ENCODE data around the gene NOX5. TPM values are rescaled to one million over a fixed set of nuclear protein-coding genes. Genes with fewer than 3 reads are reported as not detected.

The NOX5 gene
- polyA plus RNA-seq, 2 of the 4 experiments (the other 2 are of a cell fraction), result 0.19 to 0.22 TPM

DNA sequence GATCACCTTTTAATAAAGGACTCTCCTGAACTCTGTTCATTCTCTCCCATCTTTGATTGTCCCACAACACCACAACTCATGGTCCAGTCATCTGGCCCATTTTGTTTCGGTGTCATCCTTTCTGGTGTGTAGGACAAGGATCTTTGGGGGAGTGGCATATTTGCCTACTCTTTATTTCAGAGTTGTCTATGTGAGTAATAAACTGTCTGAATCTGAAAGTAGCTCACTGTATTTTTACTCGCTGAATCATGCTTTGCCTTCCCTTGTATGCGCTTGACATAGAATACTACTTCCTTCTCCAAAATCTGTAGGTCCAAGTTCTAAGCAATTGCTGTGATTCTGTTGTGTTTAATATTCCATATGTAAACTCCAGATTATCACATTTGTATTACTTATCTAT is 29.9 kb upstream of the NOX5 start:
- Histone ChIP-seq H3K4me2 (no peak overlapping the region), H3K9me3 (no peaks in the 10 kb centered on the region), H3K4me1 (no peaks in the 10 kb centered on the region), H3K4me3 (no peak overlapping the region), H3K27ac (no peak overlapping the region)
- TF ChIP-seq MAFK (IDR thresholded peaks at IDR 0.05; ENCODE audit: partially characterized antibody) (no peak), NFE2L2 (conservative IDR thresholded peaks at IDR 0.05; ENCODE audit: low read length) (no peak), RARB (CRISPR knock-in tag; IDR thresholded peaks at IDR 0.05) (no peak), E2F6 (IDR thresholded peaks at IDR 0.05; ENCODE audit: borderline replicate concordance, low read depth) (no peak)
- TF ChIP-seq, protein P1, sequence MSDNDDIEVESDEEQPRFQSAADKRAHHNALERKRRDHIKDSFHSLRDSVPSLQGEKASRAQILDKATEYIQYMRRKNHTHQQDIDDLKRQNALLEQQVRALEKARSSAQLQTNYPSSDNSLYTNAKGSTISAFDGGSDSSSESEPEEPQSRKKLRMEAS (IDR thresholded peaks at IDR 0.05), result no peak
- ATAC-seq (no peak), FAIRE-seq (no peak), DNase-seq (ENCODE audit: low read depth in 1 of 2, low spot score in 1 of 2) (no peak)
- POLR2A ChIA-PET, result no interaction called here
- CTCF ChIA-PET, result interaction anchor here (0.6 to 1.2 kb wide), 2 partner anchors 51 to 59 kb away, joined by 3 to 4 read pairs; no protein-coding TSS in a partner anchor
- 75% methylated on average over 3 of the region's 3 CpGs for WGBS (ENCODE audit: missing lambda C conversion rate)

DNA sequence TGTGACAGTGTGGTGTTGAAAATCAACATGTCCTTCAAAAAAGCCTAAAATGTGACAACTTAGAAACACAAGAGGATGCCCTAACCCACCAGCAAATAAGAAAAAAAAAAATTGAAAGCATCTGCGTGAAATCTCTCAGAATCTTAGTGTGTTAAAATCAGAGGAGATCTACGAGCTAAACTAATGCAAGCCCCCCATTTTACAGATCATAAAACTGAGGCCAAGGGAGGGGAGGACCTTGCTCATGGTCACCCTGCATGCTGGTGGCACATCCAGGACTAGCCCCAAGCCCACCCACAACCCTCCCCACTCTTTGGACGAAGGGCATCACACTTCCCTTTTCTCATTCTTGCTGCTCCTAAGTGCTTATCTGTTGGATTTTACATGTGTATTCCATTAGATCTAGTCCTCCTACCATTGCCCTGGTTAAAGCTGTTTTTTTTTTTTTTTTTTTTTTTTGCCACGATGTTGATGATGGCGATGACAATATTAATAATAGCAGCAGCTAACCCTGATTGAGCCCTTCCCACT is 29.1 kb upstream of the NOX5 start:
- no peak overlapping the region for H3K27ac ChIP-seq
- CTCF ChIA-PET, result interaction anchor here (0.6 to 2.0 kb wide), 6 partner anchors 10 to 831 kb away, joined by 3 to 5 read pairs (median 4); no protein-coding TSS in a partner anchor
- no peak for FAIRE-seq
- no peak for DNase-seq (ENCODE audit: low read depth in 1 of 2, low spot score in 1 of 2)
- TF ChIP-seq HDAC2 (IDR thresholded peaks at IDR 0.05) (no peak), TFCP2L1 (CRISPR knock-in tag; IDR thresholded peaks at IDR 0.05) (no peak), HMGXB4 (CRISPR knock-in tag; IDR thresholded peaks at IDR 0.05; ENCODE audit: borderline replicate concordance) (no peak), ESRRA (IDR thresholded peaks at IDR 0.05; ENCODE audit: borderline replicate concordance, low read length) (no peak), ZSCAN20 (CRISPR knock-in tag; IDR thresholded peaks at IDR 0.05) (no peak), RCOR1 (IDR thresholded peaks at IDR 0.05; ENCODE audit: low read depth, low read length) (no peak), CHD4 (IDR thresholded peaks at IDR 0.05; ENCODE audit: borderline replicate concordance) (no peak), MYC (IDR thresholded peaks at IDR 0.05; ENCODE audit: borderline replicate concordance, low read length) (no peak), FOSB (CRISPR knock-in tag; IDR thresholded peaks at IDR 0.05) (no peak), CEBPB (IDR thresholded peaks at IDR 0.05) (no peak), RAD21 (conservative IDR thresholded peaks at IDR 0.05 in 1 of 2, IDR thresholded peaks at IDR 0.05 in 1 of 2) (no peak), ZNF302 (CRISPR knock-in tag; IDR thresholded peaks at IDR 0.05) (no peak), RFX5 (IDR thresholded peaks at IDR 0.05) (no peak), BHLHE40 (IDR thresholded peaks at IDR 0.05; ENCODE audit: low read depth, low read length) (no peak), FOSL2 (IDR thresholded peaks at IDR 0.05) (no peak), FOSL2 (CRISPR knock-in tag; IDR thresholded peaks at IDR 0.05) (no peak)
- TF ChIP-seq, protein P2, sequence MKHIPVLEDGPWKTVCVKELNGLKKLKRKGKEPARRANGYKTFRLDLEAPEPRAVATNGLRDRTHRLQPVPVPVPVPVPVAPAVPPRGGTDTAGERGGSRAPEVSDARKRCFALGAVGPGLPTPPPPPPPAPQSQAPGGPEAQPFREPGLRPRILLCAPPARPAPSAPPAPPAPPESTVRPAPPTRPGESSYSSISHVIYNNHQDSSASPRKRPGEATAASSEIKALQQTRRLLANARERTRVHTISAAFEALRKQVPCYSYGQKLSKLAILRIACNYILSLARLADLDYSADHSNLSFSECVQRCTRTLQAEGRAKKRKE (CRISPR knock-in tag; IDR thresholded peaks at IDR 0.05; ENCODE audit: low read depth), result no peak
- ATAC-seq, result no peak
- H3K4me2 ChIP-seq, result no peak overlapping the region
- H3K9me3 ChIP-seq, result no peaks in the 10 kb centered on the region
- H3K4me3 ChIP-seq, result no peak overlapping the region
- 63% methylated on average over 5 of the region's 5 CpGs for WGBS (ENCODE audit: missing lambda C conversion rate)
- no peaks in the 10 kb centered on the region for H3K4me1 ChIP-seq
- POLR2A ChIA-PET, result no interaction called here

DNA sequence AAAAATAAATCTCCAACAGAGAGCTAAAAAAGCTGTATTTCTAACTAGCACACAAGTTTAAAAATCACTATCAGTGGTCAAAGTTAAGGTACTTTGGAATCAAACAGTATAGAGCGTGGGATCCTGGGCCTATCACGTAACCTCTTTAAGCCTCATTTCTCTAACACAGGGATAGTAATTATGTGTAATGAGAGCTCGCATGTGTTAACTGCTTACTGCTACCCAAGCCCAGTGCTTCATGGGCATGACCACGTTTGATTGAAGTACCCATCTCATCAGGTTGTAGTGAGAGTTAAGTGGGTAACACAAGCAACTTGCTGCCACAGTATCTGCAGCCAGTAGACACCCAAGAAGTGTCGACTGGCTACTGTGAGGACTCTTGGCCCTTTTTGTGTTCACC is 28.2 kb upstream of the NOX5 start:
- CTCF ChIA-PET, result interaction anchor here (1.1 to 2.0 kb wide), 4 partner anchors 10 to 62 kb away, joined by 3 to 4 read pairs (median 3); no protein-coding TSS in a partner anchor
- TF ChIP-seq RARB (CRISPR knock-in tag; IDR thresholded peaks at IDR 0.05), result no peak
- no peak for TF ChIP-seq SMC3 (IDR thresholded peaks at IDR 0.05)
- TF ChIP-seq RAD21 (conservative IDR thresholded peaks at IDR 0.05 in 1 of 2, IDR thresholded peaks at IDR 0.05 in 1 of 2), result no peak
- TF ChIP-seq SREBF2 (IDR thresholded peaks at IDR 0.05), result no peak
- TF ChIP-seq, protein P3, sequence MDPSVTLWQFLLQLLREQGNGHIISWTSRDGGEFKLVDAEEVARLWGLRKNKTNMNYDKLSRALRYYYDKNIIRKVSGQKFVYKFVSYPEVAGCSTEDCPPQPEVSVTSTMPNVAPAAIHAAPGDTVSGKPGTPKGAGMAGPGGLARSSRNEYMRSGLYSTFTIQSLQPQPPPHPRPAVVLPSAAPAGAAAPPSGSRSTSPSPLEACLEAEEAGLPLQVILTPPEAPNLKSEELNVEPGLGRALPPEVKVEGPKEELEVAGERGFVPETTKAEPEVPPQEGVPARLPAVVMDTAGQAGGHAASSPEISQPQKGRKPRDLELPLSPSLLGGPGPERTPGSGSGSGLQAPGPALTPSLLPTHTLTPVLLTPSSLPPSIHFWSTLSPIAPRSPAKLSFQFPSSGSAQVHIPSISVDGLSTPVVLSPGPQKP (IDR thresholded peaks at IDR 0.05; ENCODE audit: low read depth, low read length), result no peak
- TF ChIP-seq HOXA7 (CRISPR knock-in tag; IDR thresholded peaks at IDR 0.05), result no peak
- TF ChIP-seq ZSCAN20 (CRISPR knock-in tag; IDR thresholded peaks at IDR 0.05), result no peak
- no peak for TF ChIP-seq FOSB (CRISPR knock-in tag; IDR thresholded peaks at IDR 0.05)
- no peak for TF ChIP-seq ZFP36 (IDR thresholded peaks at IDR 0.05; ENCODE audit: borderline replicate concordance, partially characterized antibody)
- TF ChIP-seq, protein P4, sequence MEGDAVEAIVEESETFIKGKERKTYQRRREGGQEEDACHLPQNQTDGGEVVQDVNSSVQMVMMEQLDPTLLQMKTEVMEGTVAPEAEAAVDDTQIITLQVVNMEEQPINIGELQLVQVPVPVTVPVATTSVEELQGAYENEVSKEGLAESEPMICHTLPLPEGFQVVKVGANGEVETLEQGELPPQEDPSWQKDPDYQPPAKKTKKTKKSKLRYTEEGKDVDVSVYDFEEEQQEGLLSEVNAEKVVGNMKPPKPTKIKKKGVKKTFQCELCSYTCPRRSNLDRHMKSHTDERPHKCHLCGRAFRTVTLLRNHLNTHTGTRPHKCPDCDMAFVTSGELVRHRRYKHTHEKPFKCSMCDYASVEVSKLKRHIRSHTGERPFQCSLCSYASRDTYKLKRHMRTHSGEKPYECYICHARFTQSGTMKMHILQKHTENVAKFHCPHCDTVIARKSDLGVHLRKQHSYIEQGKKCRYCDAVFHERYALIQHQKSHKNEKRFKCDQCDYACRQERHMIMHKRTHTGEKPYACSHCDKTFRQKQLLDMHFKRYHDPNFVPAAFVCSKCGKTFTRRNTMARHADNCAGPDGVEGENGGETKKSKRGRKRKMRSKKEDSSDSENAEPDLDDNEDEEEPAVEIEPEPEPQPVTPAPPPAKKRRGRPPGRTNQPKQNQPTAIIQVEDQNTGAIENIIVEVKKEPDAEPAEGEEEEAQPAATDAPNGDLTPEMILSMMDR (IDR thresholded peaks at IDR 0.05), result no peak
- no peak for TF ChIP-seq HOXB13 (CRISPR knock-in tag; IDR thresholded peaks at IDR 0.05; ENCODE audit: low read depth)

More for the DNA sequence above, 28.2 kb upstream of the NOX5 start:
- no peaks in the 10 kb centered on the region for H3K4me1 ChIP-seq
- DNase-seq (ENCODE audit: low read depth in 1 of 2, low spot score in 1 of 2), result no peak
- POLR2A ChIA-PET, result no interaction called here
- ATAC-seq, result no peak
- FAIRE-seq, result no peak
- H3K4me3 ChIP-seq, result no peak overlapping the region
- 52% methylated on average over 5 of the region's 5 CpGs for WGBS (ENCODE audit: missing lambda C conversion rate)
- H3K27ac ChIP-seq, result no peak overlapping the region
- H3K9me3 ChIP-seq, result no peaks in the 10 kb centered on the region
- H3K4me2 ChIP-seq, result no peak overlapping the region

Data from A549 (cell line).